Activated CD8-positive, alpha-beta memory T cell treated with anti-CD3 and anti-CD28 coated beads for 24 hours (primary cell): ENCODE results near the gene SLC35A5.
"Not testable (repeated sequence)": the region's sequence is repeated elsewhere in the genome, so short reads cannot be mapped to it uniquely, and the experiment has no call there.

ENCODE experiments used
- DNase-seq: peaks from one replicate; pipeline ENCODE4 v3.0.0-alpha.2; 2020

Gene SLC35A5, protein sequence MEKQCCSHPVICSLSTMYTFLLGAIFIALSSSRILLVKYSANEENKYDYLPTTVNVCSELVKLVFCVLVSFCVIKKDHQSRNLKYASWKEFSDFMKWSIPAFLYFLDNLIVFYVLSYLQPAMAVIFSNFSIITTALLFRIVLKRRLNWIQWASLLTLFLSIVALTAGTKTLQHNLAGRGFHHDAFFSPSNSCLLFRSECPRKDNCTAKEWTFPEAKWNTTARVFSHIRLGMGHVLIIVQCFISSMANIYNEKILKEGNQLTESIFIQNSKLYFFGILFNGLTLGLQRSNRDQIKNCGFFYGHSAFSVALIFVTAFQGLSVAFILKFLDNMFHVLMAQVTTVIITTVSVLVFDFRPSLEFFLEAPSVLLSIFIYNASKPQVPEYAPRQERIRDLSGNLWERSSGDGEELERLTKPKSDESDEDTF

DNA sequence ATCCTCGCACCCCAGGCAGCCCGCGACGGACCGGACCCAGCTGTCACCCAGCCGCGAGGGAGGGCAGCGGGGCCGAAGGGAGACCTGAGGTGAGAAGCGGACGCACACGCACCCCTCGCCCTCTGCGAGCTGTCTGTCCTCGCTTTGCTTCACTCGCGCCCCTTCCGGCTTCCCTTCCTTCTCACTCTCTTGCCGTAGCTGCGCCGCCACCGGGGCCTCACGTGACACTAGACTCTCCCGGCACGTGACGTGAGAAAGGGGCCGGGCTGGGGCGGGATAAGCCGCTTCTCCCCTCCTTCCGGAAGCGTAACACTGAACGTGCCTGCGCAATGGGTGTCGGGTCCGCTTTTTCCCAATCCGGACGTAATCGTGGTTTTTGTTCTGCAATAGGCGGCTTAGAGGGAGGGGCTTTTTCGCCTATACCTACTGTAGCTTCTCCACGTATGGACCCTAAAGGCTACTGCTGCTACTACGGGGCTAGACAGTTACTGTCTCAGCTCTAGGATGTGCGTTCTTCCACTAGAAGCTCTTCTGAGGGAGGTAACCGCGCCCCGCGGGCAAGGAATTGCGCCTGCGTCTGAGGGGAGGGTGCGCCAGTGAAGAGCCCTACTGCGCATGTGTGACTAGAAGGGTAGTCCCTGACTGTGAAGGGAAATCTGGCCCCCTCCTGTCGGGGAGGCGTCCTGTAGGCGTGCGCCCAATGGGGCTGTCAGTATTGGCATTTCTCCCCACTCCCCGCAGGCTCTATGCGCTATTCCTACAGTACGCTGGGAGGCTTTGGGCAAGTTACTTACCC lies at the start of gene SLC35A5, which contains the start of gene ATG3:
TSS of gene SLC35A5 (plus strand) at position 312 of the 796 bp plus-strand sequence. CDS start 1,359 bp downstream, outside the sequence.
TSS of gene ATG3 (minus strand) at position 229 of the 796 bp plus-strand sequence. CDS start 434 bp downstream, outside the sequence.
- peak; percentile 99 for DNase-seq

GRCh38 chr3:112512320-112512719 lies 49.5 kb upstream of the SLC35A5 start:
- DNase-seq: no peak

GRCh38 chr3:112514527-112515128 lies 47.2 kb upstream of the SLC35A5 start:
- no peak for DNase-seq

GRCh38 chr3:112518970-112519369 lies 42.9 kb upstream of the SLC35A5 start:
- DNase-seq: not testable (repeated sequence)

DNA sequence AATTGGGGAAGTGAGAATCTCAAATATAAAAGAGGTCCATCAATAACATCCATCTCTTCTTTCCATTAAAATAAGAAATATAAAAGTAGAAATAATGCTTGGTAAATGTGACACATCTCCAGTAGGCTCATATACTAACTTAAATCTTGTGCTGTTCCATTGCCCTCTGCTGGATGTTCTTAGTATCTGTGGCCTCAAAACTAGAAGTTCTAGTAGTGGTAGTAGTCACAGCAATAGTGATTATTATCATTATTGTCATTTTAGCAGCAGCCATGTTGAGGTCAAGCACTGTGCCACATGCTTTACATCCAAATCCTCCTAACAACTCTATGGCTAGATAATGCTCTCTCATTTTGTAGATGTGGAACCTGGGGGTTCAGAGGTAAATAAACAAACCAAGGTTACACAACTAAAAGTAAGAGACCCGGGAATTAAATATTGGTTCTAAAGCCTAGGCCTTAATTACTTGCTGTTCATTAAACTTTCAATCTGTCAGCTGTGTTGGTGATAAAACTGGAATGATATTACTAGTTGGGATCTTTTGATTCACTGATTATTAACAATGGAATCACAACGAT lies 42.3 kb upstream of the SLC35A5 start:
- DNase-seq: no peak

- not testable (repeated sequence) for DNase-seq
Observed at GRCh38 chr3:112524127-112524526, 37.7 kb upstream of the SLC35A5 start.

GRCh38 chr3:112530573-112530972 lies 31.3 kb upstream of the SLC35A5 start:
- DNase-seq: no peak

DNA sequence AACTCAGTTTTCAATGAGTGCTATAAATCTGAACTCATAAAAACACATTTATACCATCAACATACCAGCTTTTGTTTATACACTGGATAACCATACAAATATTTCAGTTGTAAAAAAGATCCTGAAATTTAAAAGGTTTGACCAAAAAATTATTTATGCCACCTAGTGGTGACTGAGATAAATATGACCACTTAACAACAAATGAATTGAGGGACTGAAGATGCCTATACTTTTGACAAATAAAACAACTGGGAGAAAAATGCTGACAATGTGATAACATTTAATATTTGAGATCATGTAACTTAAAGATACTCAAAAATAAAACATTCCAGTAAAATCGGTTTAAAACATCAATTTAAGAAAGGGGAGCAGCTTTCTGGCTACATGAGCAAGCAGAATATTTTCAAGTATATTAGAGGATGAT lies 30.5 kb upstream of the SLC35A5 start:
- no peak for DNase-seq

DNA sequence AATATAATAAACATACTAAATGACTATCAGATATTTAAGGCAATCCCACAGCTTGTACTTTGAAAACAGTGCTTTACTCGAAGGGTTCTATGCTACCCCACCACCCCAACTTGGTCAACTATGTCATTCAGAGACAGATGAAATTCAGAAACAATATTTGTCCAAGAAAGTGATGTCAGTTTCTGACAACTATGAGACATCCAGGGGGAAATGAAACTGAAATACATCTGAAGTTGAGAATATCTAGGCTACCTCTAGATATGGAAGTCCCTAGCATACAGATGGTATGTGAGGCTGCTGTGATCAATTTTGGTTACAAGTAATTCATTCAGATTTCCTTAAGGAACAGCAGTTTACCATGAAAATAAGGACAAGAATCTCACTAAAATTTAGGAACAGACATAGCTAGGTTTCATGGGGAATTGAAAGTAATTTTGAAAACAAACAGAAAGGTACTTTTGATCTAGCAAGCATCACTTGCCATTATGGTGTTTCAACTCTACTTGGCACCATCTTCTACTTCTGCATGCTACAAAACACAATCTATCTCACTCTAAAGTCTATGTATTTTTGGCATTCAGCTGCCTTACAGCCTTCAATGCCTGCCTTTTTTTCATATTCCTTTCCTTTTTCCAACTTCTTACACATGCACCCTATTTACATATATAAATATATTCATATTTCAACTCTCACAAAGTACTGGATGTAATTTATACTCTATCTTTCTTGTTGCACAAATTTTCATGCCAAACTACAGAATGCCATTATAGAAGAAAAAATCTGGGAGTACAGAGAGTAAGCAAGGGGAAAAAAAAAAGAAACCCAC lies 21.8 kb upstream of the SLC35A5 start:
- DNase-seq: no peak

DNA sequence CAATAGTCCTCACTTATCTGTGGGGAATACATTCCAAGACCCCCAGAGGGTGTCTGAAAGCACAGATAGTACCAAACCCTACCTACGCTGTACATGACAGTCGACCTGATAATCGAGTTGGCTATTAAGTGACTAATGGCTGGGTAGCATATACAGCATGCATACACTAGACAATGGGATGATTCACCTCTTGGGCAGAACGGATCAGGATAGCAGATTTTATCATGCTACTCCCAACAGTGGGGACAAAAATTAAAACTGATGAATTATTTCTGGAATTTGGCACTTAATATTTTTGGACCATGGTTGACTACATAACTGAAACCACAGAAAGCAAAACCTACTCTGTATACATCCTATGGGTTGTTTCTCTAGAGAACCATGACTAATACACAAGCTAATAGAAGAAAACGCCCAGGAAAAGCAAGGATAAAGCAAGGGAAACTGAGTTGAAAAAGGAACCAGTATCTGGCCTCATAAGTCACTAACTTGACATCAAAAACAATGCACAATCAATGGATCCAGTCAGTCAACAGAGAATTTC lies 15.6 kb upstream of the SLC35A5 start:
- DNase-seq: no peak

DNA sequence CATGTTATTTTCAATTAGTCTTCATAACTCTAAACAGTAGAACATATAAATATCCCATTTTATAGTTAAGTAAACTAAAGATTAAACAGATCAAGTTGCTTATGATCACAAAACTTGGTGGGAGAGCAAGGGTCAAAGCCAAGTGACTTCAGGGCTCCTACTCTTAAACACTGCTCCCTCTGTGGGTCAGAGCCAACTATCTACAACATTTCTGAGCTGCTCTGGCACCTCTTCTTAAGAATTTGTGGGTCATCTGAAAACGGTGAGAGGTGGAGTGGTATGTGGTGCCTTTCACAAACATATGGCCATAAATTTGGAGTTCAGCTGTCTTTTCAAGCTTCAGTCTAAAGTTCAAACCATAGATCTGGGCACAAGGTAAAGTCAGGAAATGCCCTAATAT lies 11.0 kb upstream of the SLC35A5 start:
- no peak for DNase-seq

DNA sequence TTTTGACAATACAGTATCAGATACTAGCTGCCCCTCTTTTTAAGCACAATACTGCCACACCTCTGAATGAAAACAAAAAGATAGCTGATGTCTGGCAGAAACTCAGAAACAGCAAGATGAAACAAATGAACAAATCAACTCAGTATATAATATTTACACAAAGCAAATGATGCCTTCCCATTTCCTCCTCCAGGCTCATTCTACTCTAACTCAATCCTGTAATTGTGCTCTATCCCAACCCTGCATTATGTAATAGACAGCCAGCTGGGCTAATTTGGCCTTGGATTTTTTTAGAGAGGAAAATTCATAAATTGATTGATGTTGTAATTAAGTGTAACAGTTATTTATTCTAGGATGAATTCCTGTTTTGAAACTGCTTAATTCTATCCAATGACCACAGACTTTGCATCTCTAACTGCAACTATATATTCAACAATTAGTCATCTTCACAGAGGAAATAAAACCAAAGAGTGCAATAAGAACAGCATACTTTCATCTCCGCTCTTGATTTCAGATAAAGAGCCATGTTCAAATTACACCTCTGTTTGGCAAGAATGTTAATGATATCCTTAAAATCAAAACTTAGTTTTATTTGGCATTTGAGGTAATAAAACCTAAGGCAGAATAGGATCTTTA lies 6.2 kb upstream of the SLC35A5 start:
- no peak for DNase-seq

DNA sequence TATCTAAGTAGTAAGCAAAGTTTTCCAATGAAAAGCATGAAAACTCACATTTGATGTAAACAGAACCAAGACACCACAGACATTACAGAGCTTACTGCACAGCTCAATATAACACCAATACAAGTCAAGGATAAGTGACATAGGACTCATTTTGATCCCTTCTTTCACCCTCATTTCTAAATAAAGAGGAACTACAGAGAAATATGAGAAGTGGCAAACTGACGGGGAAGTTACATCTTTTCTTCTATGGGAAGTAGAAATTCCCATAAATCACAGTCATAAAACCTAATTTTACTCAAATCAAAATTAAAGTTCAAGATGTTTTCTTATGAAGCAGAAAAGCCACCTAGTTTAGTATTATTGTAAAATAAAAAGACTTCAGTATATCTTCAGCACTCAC lies 3.9 kb upstream of the SLC35A5 start:
- no peak for DNase-seq

DNA sequence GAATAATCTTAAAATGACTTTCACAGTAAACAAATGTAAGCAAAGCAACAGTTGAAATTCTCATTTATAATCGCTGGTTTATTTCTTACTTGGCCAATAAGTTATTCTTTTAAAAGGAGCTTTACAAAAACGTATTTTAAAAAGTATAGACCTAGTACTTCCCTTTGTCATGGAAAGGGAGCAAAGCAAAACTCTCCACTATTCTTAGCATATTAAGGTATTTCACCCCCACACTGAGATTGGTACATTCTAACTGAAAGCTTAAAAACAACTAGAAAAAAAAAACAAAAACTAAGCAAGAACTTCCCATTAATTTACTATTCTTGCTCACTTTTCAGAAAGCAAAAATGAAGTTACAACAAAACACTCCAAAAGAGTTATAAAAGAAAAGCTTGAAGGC lies 1.5 kb upstream of the SLC35A5 start:
- no peak for DNase-seq

- DNase-seq: no peak
Observed at GRCh38 chr3:112560721-112561483, 943 bp upstream of the SLC35A5 start.

- no peak for DNase-seq
Observed at GRCh38 chr3:112561484-112561733, 436 bp upstream of the SLC35A5 start.

DNA sequence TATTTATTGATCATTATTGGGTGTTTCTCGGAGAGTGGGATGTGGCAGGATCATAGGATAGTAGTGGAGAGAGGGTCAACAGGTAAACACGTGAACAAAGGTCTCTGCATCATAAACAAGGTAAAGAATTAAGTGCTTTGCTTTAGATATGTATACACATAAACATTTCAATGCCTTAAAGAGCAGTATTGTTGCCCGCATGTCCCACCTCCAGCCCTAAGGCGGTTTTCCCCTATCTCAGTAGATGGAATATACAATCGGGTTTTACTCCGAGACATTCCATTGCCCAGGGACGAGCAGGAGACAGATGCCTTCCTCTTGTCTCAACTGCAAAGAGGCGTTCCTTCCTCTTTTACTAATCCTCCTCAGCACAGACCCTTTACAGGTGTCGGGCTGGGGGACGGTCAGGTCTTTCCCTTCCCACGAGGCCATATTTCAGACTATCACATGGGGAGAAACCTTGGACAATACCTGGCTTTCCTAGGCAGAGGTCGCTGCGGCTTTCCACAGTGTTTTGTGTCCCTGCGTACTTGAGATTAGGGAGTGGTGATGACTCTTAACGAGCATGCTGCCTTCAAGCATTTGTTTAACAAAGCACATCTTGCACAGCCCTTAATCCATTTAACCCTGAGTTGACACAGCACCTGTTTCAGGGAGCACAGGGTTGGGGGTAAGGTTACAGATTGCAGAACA lies 2.5 kb downstream of the SLC35A5 start:
- not testable (repeated sequence) for DNase-seq

DNA sequence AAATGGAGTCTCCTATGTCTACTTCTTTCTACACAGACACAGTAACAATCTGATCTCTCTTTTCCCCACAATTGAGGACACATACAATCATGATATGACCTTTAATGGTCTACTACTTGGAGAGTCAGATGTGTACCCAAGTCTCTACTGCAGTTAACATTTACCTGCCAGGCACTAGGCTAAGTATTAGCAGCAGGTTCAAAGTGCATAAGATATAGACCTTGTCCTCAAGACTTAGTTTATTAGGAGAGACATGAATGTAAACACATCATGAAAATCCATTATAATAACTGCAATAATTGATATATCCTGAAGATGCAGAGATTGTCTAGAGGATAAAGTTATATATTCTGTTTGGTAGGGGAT lies 3.1 kb downstream of the SLC35A5 start:
- DNase-seq: no peak

DNA sequence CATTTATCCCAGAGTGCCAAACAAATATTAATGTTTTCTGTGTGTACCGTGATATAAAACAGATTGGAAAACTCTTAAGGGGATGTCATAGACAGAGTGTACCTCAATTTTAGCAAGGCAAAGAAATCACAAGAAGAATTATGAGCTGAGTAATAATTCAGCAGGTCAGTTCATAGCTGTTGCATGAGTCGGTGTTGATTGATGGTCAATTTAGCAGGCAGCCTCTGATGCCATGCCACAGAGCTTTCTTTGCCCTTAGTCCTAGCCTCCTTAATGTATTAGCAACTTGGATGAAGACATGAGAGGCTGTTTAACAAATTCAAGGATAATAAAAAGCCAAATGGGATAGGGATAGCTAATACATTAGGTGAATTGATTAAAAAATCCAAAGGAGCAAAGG lies 6.8 kb downstream of the SLC35A5 start:
- no peak for DNase-seq

DNA sequence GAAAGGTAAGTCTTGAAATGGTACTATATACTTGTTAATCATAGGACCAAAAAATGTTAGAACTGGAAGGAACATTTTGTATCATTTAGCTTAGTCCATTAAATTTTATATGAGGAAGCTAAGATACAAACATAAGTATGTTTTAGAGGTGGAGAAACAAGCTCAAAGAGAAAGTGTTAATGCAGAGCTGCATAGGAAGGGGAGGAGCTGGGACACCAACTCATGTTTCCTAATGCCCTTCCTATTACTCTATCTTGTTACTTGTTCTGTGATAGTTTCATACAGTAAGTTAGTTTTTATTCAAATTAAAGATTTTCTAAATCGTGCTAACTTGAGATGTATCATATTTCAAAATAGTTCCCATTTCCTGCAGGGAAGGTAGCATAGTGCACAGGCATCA lies 7.4 kb downstream of the SLC35A5 start:
- no peak for DNase-seq
